ENCODE results near the gene ZNF582. TPM values are rescaled to one million over a fixed set of nuclear protein-coding genes. Genes with fewer than 3 reads are reported as not detected.

The ZNF582 gene
- total and polyA plus RNA-seq, 7 donors, result 2.0 to 5.5 (median 3.9) TPM

DNA sequence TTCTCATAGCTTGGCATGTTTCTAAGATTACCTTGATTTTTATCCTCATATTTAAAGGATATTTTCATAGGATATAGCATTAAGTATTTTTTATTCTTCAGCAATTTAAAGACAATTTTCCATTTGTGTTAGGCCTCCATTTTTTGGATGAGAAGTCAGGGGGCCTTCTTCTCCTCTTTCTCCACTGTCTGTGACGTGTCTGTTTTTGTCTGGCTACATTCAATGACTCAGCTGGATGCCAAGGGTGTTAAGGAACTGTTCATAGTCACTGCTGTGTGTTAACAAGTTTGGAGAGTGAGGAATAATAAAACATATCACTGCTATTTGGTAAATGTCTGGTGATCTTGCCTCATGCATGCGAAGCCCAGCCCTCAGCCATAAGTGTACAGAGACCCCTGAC is 36.4 kb downstream of the ZNF582 start:
- H3K36me3 ChIP-seq, result peaks cover 0 to 7% (median 0%) of the 10 kb centered on the region in 4 donors
- TF ChIP-seq POLR2AphosphoS5 (IDR thresholded peaks at IDR 0.05) (no peak), EP300 (IDR thresholded peaks at IDR 0.05) (no peak), POLR2A (IDR thresholded peaks at IDR 0.05) (no peak), CTCF (IDR thresholded peaks at IDR 0.05) (no peak)
- no peak overlapping the region for H3K4me3 ChIP-seq
- intact Hi-C loops (cut with DNase I), result no loop called here
- H3K9me3 ChIP-seq, result peaks cover 0 to 7% (median 3%) of the 10 kb centered on the region in 4 donors
- no peak for DNase-seq
- no peaks in the 10 kb centered on the region for H3K4me1 ChIP-seq
- no peaks in the 10 kb centered on the region for H3K27me3 ChIP-seq
- no peak overlapping the region for H3K27ac ChIP-seq
- 77 to 83% methylated on average over 2 of the region's 2 CpGs for WGBS, 2 donors

DNA sequence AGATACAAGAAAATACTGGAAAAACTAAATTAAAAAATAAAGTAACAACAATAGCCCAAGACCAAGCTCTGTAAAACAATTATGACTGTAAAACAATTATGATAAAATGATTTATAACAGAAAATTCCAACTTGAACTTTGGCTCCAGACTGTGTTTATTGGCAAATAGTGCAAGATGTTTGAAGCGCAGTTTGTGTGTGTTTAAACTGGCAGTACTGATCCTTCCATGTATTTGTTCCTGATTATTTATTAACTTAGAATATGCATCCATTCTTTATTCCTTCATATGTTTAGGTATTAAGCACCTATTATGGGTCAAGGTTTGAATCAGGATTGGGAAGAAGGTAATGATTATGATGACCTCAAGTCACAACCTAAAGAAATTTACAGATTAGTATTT is 37.8 kb downstream of the ZNF582 start:
- 25 to 60% methylated on average over 1 of the region's 1 CpG for WGBS, 2 donors
- no peaks in the 10 kb centered on the region for H3K27me3 ChIP-seq
- H3K27ac ChIP-seq, result no peak overlapping the region
- no peaks in the 10 kb centered on the region for H3K4me1 ChIP-seq
- H3K4me3 ChIP-seq, result no peak overlapping the region
- no peak for TF ChIP-seq EP300 (IDR thresholded peaks at IDR 0.05)
- no peak for TF ChIP-seq POLR2A (IDR thresholded peaks at IDR 0.05)
- no peak for TF ChIP-seq POLR2AphosphoS5 (IDR thresholded peaks at IDR 0.05)
- no peak for TF ChIP-seq CTCF (IDR thresholded peaks at IDR 0.05)
- intact Hi-C loops (cut with DNase I), result no loop called here
- DNase-seq, result no peak
- H3K9me3 ChIP-seq, result peaks cover 0 to 5% (median 0%) of the 10 kb centered on the region in 4 donors
- no peaks in the 10 kb centered on the region for H3K36me3 ChIP-seq

DNA sequence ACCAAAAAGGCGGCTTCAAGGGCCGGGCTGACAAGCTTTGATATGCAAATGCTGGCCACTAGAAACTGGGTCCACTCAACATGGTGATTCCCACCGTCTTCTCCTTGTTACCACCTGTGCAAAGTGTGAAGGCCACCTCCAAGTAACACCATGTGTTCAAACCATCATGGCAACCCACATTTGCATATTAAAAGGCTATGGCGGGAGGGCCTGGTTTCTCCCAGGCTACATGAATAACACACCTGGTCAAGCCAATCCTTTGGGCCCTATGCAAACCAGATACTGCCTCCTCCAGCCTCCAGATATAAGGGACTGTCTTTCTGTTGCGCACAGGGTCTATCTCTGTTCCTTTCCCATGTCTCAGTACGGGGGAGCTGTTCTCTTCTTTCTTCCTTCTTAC is 42.1 kb downstream of the ZNF582 start:
- H3K4me3 ChIP-seq, result no peak overlapping the region
- no peak for TF ChIP-seq POLR2AphosphoS5 (IDR thresholded peaks at IDR 0.05)
- TF ChIP-seq CTCF (IDR thresholded peaks at IDR 0.05), result no peak
- TF ChIP-seq EP300 (IDR thresholded peaks at IDR 0.05), result no peak
- no peak for TF ChIP-seq POLR2A (IDR thresholded peaks at IDR 0.05)
- H3K27me3 ChIP-seq, result no peaks in the 10 kb centered on the region
- H3K36me3 ChIP-seq, result no peaks in the 10 kb centered on the region
- no peaks in the 10 kb centered on the region for H3K4me1 ChIP-seq
- no peak overlapping the region for H3K27ac ChIP-seq
- DNase-seq, result no peak
- intact Hi-C loops (cut with DNase I), result loop anchor here (2.0 kb wide), 2 partner anchors 98 to 274 kb away; no protein-coding TSS in a partner anchor
- 78 to 82% methylated on average over 6 of the region's 6 CpGs for WGBS, 2 donors
- no peaks in the 10 kb centered on the region for H3K9me3 ChIP-seq

DNA sequence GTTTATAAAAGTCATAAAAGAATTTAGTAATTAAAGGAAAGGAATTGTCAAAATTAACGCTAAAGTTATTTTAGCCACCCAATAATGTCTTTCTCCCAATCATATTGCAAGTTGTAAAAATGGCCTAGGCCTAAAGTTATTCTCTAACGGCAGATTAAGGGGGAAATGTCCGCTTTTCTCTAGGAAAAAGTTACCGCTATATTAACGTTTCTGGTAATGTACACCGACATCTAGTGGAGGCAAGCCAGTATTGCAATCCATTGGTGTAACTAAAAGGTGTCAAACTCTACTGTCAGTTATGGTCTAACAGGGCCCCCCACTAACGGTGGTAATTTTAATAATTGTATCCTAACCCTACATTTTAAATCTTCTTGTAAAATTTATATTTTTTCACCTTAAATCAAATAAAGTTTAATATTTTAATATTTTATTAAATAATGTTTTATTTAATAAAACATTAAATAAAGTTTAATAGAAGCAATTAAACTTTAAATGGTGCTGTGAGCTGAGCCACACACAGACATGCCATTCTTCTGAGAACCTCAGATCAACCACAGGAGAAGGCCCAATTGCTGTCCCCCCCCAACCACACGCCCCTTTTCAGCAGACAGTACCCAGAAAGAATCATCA is 42.8 kb downstream of the ZNF582 start:
- Histone ChIP-seq H3K9me3 (no peaks in the 10 kb centered on the region), H3K36me3 (no peaks in the 10 kb centered on the region), H3K4me3 (no peak overlapping the region), H3K27me3 (no peaks in the 10 kb centered on the region), H3K27ac (no peak overlapping the region), H3K4me1 (no peaks in the 10 kb centered on the region)
- DNase-seq, result no peak
- TF ChIP-seq EP300 (IDR thresholded peaks at IDR 0.05), result no peak
- TF ChIP-seq CTCF (IDR thresholded peaks at IDR 0.05), result peak; percentile 64 to 82 (median 75)
- WGBS, 2 donors, result 15 to 17% methylated on average over 8 of the region's 8 CpGs
- intact Hi-C loops (cut with DNase I), result loop anchor here (2.0 kb wide), 2 partner anchors 98 to 274 kb away; no protein-coding TSS in a partner anchor
